GM19463 (cell line): ENCODE results near the gene GUK1.
"Not testable (repeated sequence)": the region's sequence is repeated elsewhere in the genome, so short reads cannot be mapped to it uniquely, and the experiment has no call there.

Source experiments
- ATAC-seq: cut with Tn5 transposase; IDR thresholded peaks from one replicate; pipeline ENCODE4 v1.9.1; 2021; ENCODE audit warnings: mild to moderate bottlenecking, moderate library complexity; ENCODE audit not compliant: unreplicated experiment

Gene GUK1

GRCh38 chr1:228104526-228105269, 35.4 kb upstream of the GUK1 start:
- no peak for ATAC-seq

GRCh38 chr1:228105270-228105995, 34.6 kb upstream of the GUK1 start:
- ATAC-seq = no peak

- ATAC-seq = no peak
Observed at GRCh38 chr1:228105996-228106799, 33.9 kb upstream of the GUK1 start.

GRCh38 chr1:228106800-228107054, 33.4 kb upstream of the GUK1 start:
- no peak for ATAC-seq

- no peak for ATAC-seq
Observed at GRCh38 chr1:228107636-228108035, 32.4 kb upstream of the GUK1 start.

GRCh38 chr1:228108055-228108690, 31.9 kb upstream of the GUK1 start:
- no peak for ATAC-seq

GRCh38 chr1:228108742-228109072, 31.4 kb upstream of the GUK1 start:
- ATAC-seq = no peak

- peak; percentile 91 for ATAC-seq
Observed at GRCh38 chr1:228109073-228109961, 30.8 kb upstream of the GUK1 start, which contains the start of gene MRPL55. TSS of gene MRPL55 (minus strand) at chr1:228109299. CDS start at chr1:228108260, 1,039 bp downstream.

- peak; percentile 3 for ATAC-seq
Observed at GRCh38 chr1:228109962-228110488, 30.1 kb upstream of the GUK1 start.

GRCh38 chr1:228110556-228110955, 29.5 kb upstream of the GUK1 start:
- ATAC-seq = no peak

- ATAC-seq = not testable (repeated sequence)
Observed at GRCh38 chr1:228111315-228111714, 28.8 kb upstream of the GUK1 start.

GRCh38 chr1:228112167-228112566, 27.9 kb upstream of the GUK1 start:
- no peak for ATAC-seq

GRCh38 chr1:228112617-228113016, 27.5 kb upstream of the GUK1 start:
- ATAC-seq = no peak

GRCh38 chr1:228114827-228115226, 25.3 kb upstream of the GUK1 start:
- ATAC-seq = no peak

GRCh38 chr1:228117335-228117734, 22.7 kb upstream of the GUK1 start:
- no peak for ATAC-seq

- no peak for ATAC-seq
Observed at GRCh38 chr1:228118040-228118439, 22.0 kb upstream of the GUK1 start.

- no peak for ATAC-seq
Observed at GRCh38 chr1:228120351-228120750, 19.7 kb upstream of the GUK1 start.

- no peak for ATAC-seq
Observed at GRCh38 chr1:228120857-228121489, 19.1 kb upstream of the GUK1 start.

GRCh38 chr1:228122921-228123441, 17.1 kb upstream of the GUK1 start:
- no peak for ATAC-seq
